Neural cell (in vitro differentiated cells): ENCODE measurements around the gene KDM4C.

ENCODE experiments used
- EP300 ChIP-seq: fragments of 450-650 bp; conservative IDR thresholded peaks from 2 replicates; pipeline ENCODE4 v1.6.1; 2014; ENCODE audit warnings: antibody characterized with exemption, mild to moderate bottlenecking, moderate library complexity; ENCODE audit not compliant: poor library complexity, severe bottlenecking
- EZH2 ChIP-seq: fragments of 200-600, 300-800 bp; shearing (Covaris generic), sonication (generic); IDR thresholded peaks from 2 replicates; pipeline ENCODE4 v1.6.1; 2014; ENCODE audit warnings: antibody characterized with exemption, low read length, borderline replicate concordance, mild to moderate bottlenecking; ENCODE audit not compliant: insufficient read depth, poor library complexity, severe bottlenecking
- MXI1 ChIP-seq: fragments of 450-650 bp; conservative IDR thresholded peaks from 2 replicates; pipeline ENCODE4 v1.6.1; 2014; ENCODE audit warnings: antibody characterized with exemption, mild to moderate bottlenecking; ENCODE audit not compliant: poor library complexity, severe bottlenecking
- POLR2AphosphoS5 ChIP-seq: IDR thresholded peaks from 2 replicates; pipeline ENCODE4 v1.6.1; 2012
- SMC3 ChIP-seq: fragments of 450-650 bp; conservative IDR thresholded peaks from 2 replicates; pipeline ENCODE4 v1.6.1; 2014; ENCODE audit warnings: antibody characterized with exemption, mild to moderate bottlenecking, moderate library complexity; ENCODE audit not compliant: poor library complexity
- TAF1 ChIP-seq: IDR thresholded peaks from 2 replicates; pipeline ENCODE4 v1.6.1; 2012; ENCODE audit warnings: low read depth
- TF ChIP-seq, protein P1 (sequence below): fragments of 450-650 bp; IDR thresholded peaks from 2 replicates; pipeline ENCODE4 v1.5.1; 2014; ENCODE audit warnings: antibody characterized with exemption, mild to moderate bottlenecking, moderate library complexity; ENCODE audit not compliant: poor library complexity, severe bottlenecking
- TF ChIP-seq, protein P2 (sequence below): IDR thresholded peaks from 2 replicates; pipeline ENCODE4 v1.6.1; 2012; ENCODE audit warnings: borderline replicate concordance

DNA sequence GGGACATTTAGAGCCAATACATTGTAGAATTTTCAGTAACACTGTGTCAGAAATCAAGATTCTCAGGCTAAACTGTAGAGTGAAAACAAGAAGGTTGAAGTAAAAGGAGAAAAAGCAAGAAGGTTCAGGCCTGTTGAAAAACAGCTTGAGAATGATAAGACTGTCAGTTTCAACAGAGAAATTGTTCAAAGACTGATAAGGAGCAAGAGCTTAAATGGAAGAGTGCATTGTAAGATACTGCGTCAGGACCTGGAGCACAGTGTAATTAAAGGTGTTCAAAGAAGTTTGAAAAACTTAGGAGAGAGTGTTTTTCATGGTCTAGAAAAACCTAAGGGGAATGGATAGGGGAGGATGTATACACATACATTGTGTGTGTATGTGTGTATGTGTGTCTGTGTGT lies 408.3 kb downstream of the KDM4C start:
- TF ChIP-seq, protein P1, sequence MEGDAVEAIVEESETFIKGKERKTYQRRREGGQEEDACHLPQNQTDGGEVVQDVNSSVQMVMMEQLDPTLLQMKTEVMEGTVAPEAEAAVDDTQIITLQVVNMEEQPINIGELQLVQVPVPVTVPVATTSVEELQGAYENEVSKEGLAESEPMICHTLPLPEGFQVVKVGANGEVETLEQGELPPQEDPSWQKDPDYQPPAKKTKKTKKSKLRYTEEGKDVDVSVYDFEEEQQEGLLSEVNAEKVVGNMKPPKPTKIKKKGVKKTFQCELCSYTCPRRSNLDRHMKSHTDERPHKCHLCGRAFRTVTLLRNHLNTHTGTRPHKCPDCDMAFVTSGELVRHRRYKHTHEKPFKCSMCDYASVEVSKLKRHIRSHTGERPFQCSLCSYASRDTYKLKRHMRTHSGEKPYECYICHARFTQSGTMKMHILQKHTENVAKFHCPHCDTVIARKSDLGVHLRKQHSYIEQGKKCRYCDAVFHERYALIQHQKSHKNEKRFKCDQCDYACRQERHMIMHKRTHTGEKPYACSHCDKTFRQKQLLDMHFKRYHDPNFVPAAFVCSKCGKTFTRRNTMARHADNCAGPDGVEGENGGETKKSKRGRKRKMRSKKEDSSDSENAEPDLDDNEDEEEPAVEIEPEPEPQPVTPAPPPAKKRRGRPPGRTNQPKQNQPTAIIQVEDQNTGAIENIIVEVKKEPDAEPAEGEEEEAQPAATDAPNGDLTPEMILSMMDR: no peak
- TF ChIP-seq, protein P2, sequence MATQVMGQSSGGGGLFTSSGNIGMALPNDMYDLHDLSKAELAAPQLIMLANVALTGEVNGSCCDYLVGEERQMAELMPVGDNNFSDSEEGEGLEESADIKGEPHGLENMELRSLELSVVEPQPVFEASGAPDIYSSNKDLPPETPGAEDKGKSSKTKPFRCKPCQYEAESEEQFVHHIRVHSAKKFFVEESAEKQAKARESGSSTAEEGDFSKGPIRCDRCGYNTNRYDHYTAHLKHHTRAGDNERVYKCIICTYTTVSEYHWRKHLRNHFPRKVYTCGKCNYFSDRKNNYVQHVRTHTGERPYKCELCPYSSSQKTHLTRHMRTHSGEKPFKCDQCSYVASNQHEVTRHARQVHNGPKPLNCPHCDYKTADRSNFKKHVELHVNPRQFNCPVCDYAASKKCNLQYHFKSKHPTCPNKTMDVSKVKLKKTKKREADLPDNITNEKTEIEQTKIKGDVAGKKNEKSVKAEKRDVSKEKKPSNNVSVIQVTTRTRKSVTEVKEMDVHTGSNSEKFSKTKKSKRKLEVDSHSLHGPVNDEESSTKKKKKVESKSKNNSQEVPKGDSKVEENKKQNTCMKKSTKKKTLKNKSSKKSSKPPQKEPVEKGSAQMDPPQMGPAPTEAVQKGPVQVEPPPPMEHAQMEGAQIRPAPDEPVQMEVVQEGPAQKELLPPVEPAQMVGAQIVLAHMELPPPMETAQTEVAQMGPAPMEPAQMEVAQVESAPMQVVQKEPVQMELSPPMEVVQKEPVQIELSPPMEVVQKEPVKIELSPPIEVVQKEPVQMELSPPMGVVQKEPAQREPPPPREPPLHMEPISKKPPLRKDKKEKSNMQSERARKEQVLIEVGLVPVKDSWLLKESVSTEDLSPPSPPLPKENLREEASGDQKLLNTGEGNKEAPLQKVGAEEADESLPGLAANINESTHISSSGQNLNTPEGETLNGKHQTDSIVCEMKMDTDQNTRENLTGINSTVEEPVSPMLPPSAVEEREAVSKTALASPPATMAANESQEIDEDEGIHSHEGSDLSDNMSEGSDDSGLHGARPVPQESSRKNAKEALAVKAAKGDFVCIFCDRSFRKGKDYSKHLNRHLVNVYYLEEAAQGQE: no peak
- TF ChIP-seq EP300 (no peak), POLR2AphosphoS5 (no peak), EZH2 (no peak), MXI1 (no peak), SMC3 (no peak), TAF1 (no peak)
